HCT116 (cell line): ENCODE measurements around the gene FKBP3. TPM values are rescaled to one million over a fixed set of nuclear protein-coding genes. Genes with fewer than 3 reads are reported as not detected.

Source experiments
- ATAC-seq: fragments of 200-7000 bp; cut with Tn5 transposase; 2 replicates; pipeline ENCODE4 v1.9.1; 2020; ENCODE audit warnings: mild to moderate bottlenecking, moderate library complexity
- BruUV-seq: library from RNA; stranded (reverse); fragments of 400-500 nt; replicated peaks from 2 replicates; lab custom pipeline; 2021; lab: Mats Ljungman, UMichigan
- CTCF ChIA-PET: fragments of 300-600 bp; sonication (Branson Sonifier 250); formaldehyde crosslinking; loops from one replicate; lab custom pipeline; 2021; ENCODE audit warnings: antibody characterized with exemption; lab: Charles Lee
- POLR2A ChIA-PET: fragments of 300-600, 350-600 bp; sonication (Branson Sonifier 250); formaldehyde crosslinking; loops from one replicate; lab custom pipeline; 2021; ENCODE audit warnings: antibody characterized with exemption; lab: Charles Lee
- RAD21 ChIA-PET, 2 experiments: fragments of 300-600 bp; sonication (Branson Sonifier 250); formaldehyde crosslinking; loops; one replicate each; lab custom pipeline; 2023; ENCODE audit warnings: low total read pairs in 2 of 2; ENCODE audit not compliant: uncharacterized antibody in 2 of 2, unreplicated experiment in 2 of 2, low non-redundant PET in 1 of 2; lab: Charles Lee
- DNase-seq: peaks from one replicate; pipeline ENCODE4 v3.0.0-alpha.2; 2010; ENCODE audit warnings: low read depth, low spot score
- H2AFZ ChIP-seq: fragments of 200-600 bp; shearing (Covaris generic), sonication (generic); 2 replicates; pipeline ENCODE4 v1.6.1; 2017; ENCODE audit warnings: low read depth, mixed run types, mixed read lengths, antibody characterized with exemption, low read length; ENCODE audit not compliant: poor library complexity, severe bottlenecking
- H3K27ac ChIP-seq: 2 replicates; pipeline ENCODE4 v1.5.1; 2012; ENCODE audit warnings: low read depth, low read length
- H3K27me3 ChIP-seq: fragments of 200-600 bp; sonication (generic); 2 replicates; pipeline ENCODE4 v1.6.1; 2016; ENCODE audit warnings: mixed run types, low read length, mixed read lengths; ENCODE audit not compliant: insufficient read depth
- H3K36me3 ChIP-seq, 2 experiments: fragments of 200-500 bp in 1 of 2; fragments of 200-600 bp in 1 of 2; sonication (Bioruptor generic) in 1 of 2; sonication (generic) in 1 of 2; 2 replicates each; pipeline versions ENCODE4 v1.5.1 to v1.6.1; 2014 to 2016; ENCODE audit warnings: low read length in 2 of 2, inconsistent platforms in 1 of 2, mixed read lengths in 1 of 2, mixed run types in 1 of 2; ENCODE audit not compliant: insufficient read depth in 2 of 2, control insufficient read depth in 1 of 2
- H3K4me1 ChIP-seq, 2 experiments: fragments of 200-600 bp in 1 of 2; sonication (generic) in 1 of 2; 2 replicates each; pipeline versions ENCODE4 v1.5.1 to v1.6.1; 2012 to 2017; ENCODE audit warnings: low read length in 2 of 2, inconsistent platforms in 1 of 2, mild to moderate bottlenecking in 1 of 2, mixed read lengths in 1 of 2, mixed run types in 1 of 2, moderate library complexity in 1 of 2; ENCODE audit not compliant: insufficient read depth in 2 of 2, control insufficient read depth in 1 of 2
- H3K4me2 ChIP-seq: fragments of 200-600 bp; sonication (generic); 2 replicates; pipeline ENCODE4 v1.6.1; 2017; ENCODE audit warnings: mixed run types, low read length, mixed read lengths
- H3K4me3 ChIP-seq, 2 experiments: fragments of 200-600 bp in 1 of 2; sonication (generic) in 1 of 2; replicated peaks in 1 of 2; 2 replicates each; pipeline ENCODE4 v1.5.1; 2011 to 2016; ENCODE audit warnings: low read length in 2 of 2, control low read depth in 1 of 2, low read depth in 1 of 2, mild to moderate bottlenecking in 1 of 2, mixed read lengths in 1 of 2, mixed run types in 1 of 2
- H3K79me2 ChIP-seq: fragments of 200-600 bp; sonication (generic); 2 replicates; pipeline ENCODE4 v1.6.1; 2017; ENCODE audit warnings: mild to moderate bottlenecking, mixed run types, low read length, moderate library complexity, mixed read lengths; ENCODE audit not compliant: insufficient read depth
- H3K9ac ChIP-seq: fragments of 200-600 bp; sonication (generic); 2 replicates; pipeline ENCODE4 v1.6.1; 2016; ENCODE audit warnings: low read length, mixed read lengths
- H3K9me2 ChIP-seq: fragments of 200-600 bp; sonication (generic), shearing (Covaris generic); 2 replicates; pipeline ENCODE4 v1.6.1; 2017; ENCODE audit warnings: mixed run types, mild to moderate bottlenecking, moderate library complexity; ENCODE audit not compliant: insufficient read depth
- H3K9me3 ChIP-seq, 2 experiments: fragments of 200-500 bp in 1 of 2; fragments of 200-600 bp in 1 of 2; sonication (Bioruptor generic) in 1 of 2; sonication (generic) in 1 of 2; 2 replicates each; pipeline ENCODE4 v1.6.1; 2014 to 2017; ENCODE audit warnings: low read length in 2 of 2, mixed read lengths in 2 of 2, inconsistent platforms in 1 of 2, low read depth in 1 of 2, mild to moderate bottlenecking in 1 of 2, mixed run types in 1 of 2, moderate library complexity in 1 of 2; ENCODE audit not compliant: control insufficient read depth in 1 of 2, insufficient read depth in 1 of 2
- H4K20me1 ChIP-seq: fragments of 200-600 bp; sonication (generic), shearing (Covaris generic); 2 replicates; pipeline ENCODE4 v1.6.1; 2017; ENCODE audit warnings: mixed run types, mild to moderate bottlenecking, moderate library complexity; ENCODE audit not compliant: insufficient read depth
- CBX3 ChIP-seq: IDR thresholded peaks from 2 replicates; pipeline ENCODE4 v1.6.1; 2012; ENCODE audit warnings: low read depth
- CEBPB ChIP-seq: IDR thresholded peaks from 2 replicates; pipeline ENCODE4 v1.6.1; 2012; ENCODE audit warnings: low read depth
- ELF1 ChIP-seq: IDR thresholded peaks from 2 replicates; pipeline ENCODE4 v1.6.1; 2012; ENCODE audit warnings: low read depth, borderline replicate concordance
- EZH2 ChIP-seq: fragments of 200-600 bp; sonication (generic); IDR thresholded peaks from 2 replicates; pipeline ENCODE4 v1.6.1; 2017; ENCODE audit warnings: antibody characterized with exemption, mixed run types
- EZH2phosphoT487 ChIP-seq: fragments of 200-600 bp; IDR thresholded peaks from 2 replicates; pipeline ENCODE4 v1.6.1; 2018; ENCODE audit warnings: antibody characterized with exemption, borderline replicate concordance
- FOSL1 ChIP-seq: IDR thresholded peaks from 2 replicates; pipeline ENCODE4 v1.6.1; 2012; ENCODE audit warnings: low read depth
- JUND ChIP-seq: IDR thresholded peaks from 2 replicates; pipeline ENCODE4 v1.6.1; 2012
- POLR2A ChIP-seq: IDR thresholded peaks from 2 replicates; pipeline ENCODE4 v1.7.0; 2011; ENCODE audit warnings: borderline replicate concordance; ENCODE audit not compliant: insufficient read depth, insufficient read length; ENCODE audit errors: extremely low read depth
- POLR2AphosphoS5 ChIP-seq: IDR thresholded peaks from 2 replicates; pipeline ENCODE4 v1.6.1; 2011; ENCODE audit warnings: mild to moderate bottlenecking, low read depth, low read length, moderate library complexity
- RAD21 ChIP-seq: IDR thresholded peaks from 2 replicates; pipeline ENCODE4 v1.6.1; 2012; ENCODE audit warnings: low read depth, mild to moderate bottlenecking
- SIN3A ChIP-seq: IDR thresholded peaks from 2 replicates; pipeline ENCODE4 v1.6.1; 2012; ENCODE audit warnings: low read depth
- SP1 ChIP-seq: IDR thresholded peaks from 2 replicates; pipeline ENCODE4 v1.6.1; 2012; ENCODE audit warnings: low read depth
- SRF ChIP-seq: IDR thresholded peaks from 2 replicates; pipeline ENCODE4 v1.6.1; 2012; ENCODE audit warnings: low read depth
- TCF7L2 ChIP-seq: IDR thresholded peaks from 2 replicates; pipeline ENCODE4 v1.7.0; 2011; ENCODE audit warnings: borderline replicate concordance, inconsistent platforms; ENCODE audit not compliant: insufficient read depth, insufficient read length; ENCODE audit errors: extremely low read depth
- YY1 ChIP-seq: IDR thresholded peaks from 2 replicates; pipeline ENCODE4 v1.6.1; 2011; ENCODE audit warnings: low read length, low read depth, moderate library complexity, mild to moderate bottlenecking; ENCODE audit not compliant: insufficient replicate concordance; ENCODE audit errors: extremely low read depth
- ZFX ChIP-seq: fragments of 450-650 bp; IDR thresholded peaks from 2 replicates; pipeline ENCODE4 v1.6.1; 2017
- ZNF274 ChIP-seq: fragments of 200-500 bp; sonication (Bioruptor generic); IDR thresholded peaks from 2 replicates; pipeline ENCODE4 v1.6.1; 2014; ENCODE audit warnings: mild to moderate bottlenecking, low read depth, low read length, inconsistent platforms
- intact Hi-C: fragments of 100-400 bp; cut with micrococcal nuclease; formaldehyde crosslinking; loops from 2 replicates; pipeline ENCODE4 v1.10.0; 2022
- total RNA-seq: library from RNA; stranded (reverse); gene quantifications from one replicate; pipeline ENCODE4 v1.2.1, GENCODE V29; 2021; ENCODE audit not compliant: unreplicated experiment
- TF ChIP-seq, protein P1 (sequence below): IDR thresholded peaks from 2 replicates; pipeline ENCODE4 v1.6.1; 2012
- TF ChIP-seq, protein P2 (sequence below): IDR thresholded peaks from 2 replicates; pipeline ENCODE4 v1.6.1; 2012
- TF ChIP-seq, protein P3 (sequence below): IDR thresholded peaks from 2 replicates; pipeline ENCODE4 v1.6.1; 2011; ENCODE audit warnings: mild to moderate bottlenecking, low read length, moderate library complexity; ENCODE audit not compliant: insufficient replicate concordance; ENCODE audit errors: extremely low read depth
- TF ChIP-seq, protein P4 (sequence below): IDR thresholded peaks from 2 replicates; pipeline ENCODE4 v1.6.1; 2012; ENCODE audit warnings: low read depth

FKBP3 gene
- total RNA-seq, 1 experiment from 2014 or later, result 67.8 TPM

DNA sequence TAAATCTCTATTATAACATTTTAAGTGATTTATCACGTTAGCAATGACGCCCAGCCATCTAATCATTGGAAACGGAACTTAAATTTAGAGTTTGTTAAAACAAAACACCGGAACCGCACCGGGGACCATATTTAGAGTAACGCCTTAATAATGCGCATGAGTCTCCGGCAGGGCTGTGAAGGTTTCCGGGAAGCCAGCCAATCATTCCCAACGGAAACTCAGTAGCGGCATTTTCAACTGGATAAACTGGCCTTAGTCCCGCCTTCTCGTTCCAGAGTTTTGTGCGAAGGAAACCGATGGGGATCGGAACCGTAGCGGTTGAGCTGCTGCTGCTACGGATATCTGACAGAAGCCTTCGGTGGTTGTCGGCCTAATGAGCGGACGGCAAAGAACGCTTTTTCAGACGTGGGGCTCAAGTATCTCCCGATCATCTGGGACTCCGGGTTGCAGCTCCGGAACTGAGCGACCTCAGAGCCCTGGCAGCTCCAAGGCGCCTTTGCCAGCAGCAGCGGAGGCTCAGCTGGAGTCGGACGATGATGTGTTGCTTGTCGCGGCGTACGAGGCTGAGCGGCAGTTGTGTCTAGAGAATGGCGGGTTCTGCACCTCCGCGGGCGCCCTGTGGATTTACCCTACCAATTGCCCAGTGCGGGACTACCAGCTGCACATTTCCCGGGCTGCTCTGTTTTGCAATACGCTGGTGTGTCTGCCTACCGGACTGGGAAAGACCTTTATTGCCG lies 1.5 kb upstream of the FKBP3 start, which contains the start of gene FANCM:
Gene FANCM (plus strand): TSS at position 272 of the 737 bp plus-strand sequence. CDS start 102 bp downstream, at position 374.
- H3K4me3 ChIP-seq, result peak within 1 kb of the TSS; percentile 67 to 92
- no peaks in the 10 kb centered on the region for H3K36me3 ChIP-seq
- peak within 1 kb of the TSS; percentile 70 for H3K27ac ChIP-seq
- H4K20me1 ChIP-seq, result no peaks in the 10 kb centered on the region
- peak; percentile 98 for DNase-seq
- intact Hi-C loops, result loop anchor here (2.0 kb wide), 1 partner anchor 175 kb away; the partner anchor contains the start of gene KLHL28
- CTCF ChIA-PET, result no interaction called here
- peaks cover 9 to 21% of the 10 kb centered on the region in 2 experiments for H3K4me1 ChIP-seq
- H3K9ac ChIP-seq, result peak within 1 kb of the TSS; percentile 71
- peak within 1 kb of the TSS; percentile 78 for H3K4me2 ChIP-seq
- peak within 1 kb of the TSS; percentile 69 for H2AFZ ChIP-seq
- TSS peak; percentile 70 for BruUV-seq
- no peaks in the 10 kb centered on the region for H3K9me2 ChIP-seq
- RAD21 ChIA-PET, result no interaction called here
- no peaks in the 10 kb centered on the region for H3K9me3 ChIP-seq
- POLR2A ChIA-PET, result interaction anchor here (0.8 kb wide), 1 partner anchor 43 kb away, joined by 3 read pairs; no protein-coding TSS in a partner anchor
- peaks cover 82% of the 10 kb centered on the region for H3K79me2 ChIP-seq
- H3K27me3 ChIP-seq, result no peaks in the 10 kb centered on the region
- peak; percentile 67 for ATAC-seq
- TF ChIP-seq, protein P1, sequence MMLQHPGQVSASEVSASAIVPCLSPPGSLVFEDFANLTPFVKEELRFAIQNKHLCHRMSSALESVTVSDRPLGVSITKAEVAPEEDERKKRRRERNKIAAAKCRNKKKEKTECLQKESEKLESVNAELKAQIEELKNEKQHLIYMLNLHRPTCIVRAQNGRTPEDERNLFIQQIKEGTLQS, result no peak
- TF ChIP-seq TCF7L2 (no peak), JUND (no peak), EZH2 (no peak), POLR2AphosphoS5 (peak; percentile 82), ZFX (no peak), FOSL1 (no peak), CBX3 (peak; percentile 7; the same call in 1 of the 2 replicates), POLR2A (peak; percentile 79), CEBPB (no peak), YY1 (peak; percentile 68), SIN3A (peak; percentile 89; the same call in 1 of the 2 replicates), SRF (peak; percentile 59; the same call in 1 of the 2 replicates), EZH2phosphoT487 (no peak), ZNF274 (no peak), SP1 (peak; percentile 83), RAD21 (no peak), ELF1 (peak; percentile 55)
- TF ChIP-seq, protein P2, sequence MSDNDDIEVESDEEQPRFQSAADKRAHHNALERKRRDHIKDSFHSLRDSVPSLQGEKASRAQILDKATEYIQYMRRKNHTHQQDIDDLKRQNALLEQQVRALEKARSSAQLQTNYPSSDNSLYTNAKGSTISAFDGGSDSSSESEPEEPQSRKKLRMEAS, result peak; percentile 58
- TF ChIP-seq, protein P3, sequence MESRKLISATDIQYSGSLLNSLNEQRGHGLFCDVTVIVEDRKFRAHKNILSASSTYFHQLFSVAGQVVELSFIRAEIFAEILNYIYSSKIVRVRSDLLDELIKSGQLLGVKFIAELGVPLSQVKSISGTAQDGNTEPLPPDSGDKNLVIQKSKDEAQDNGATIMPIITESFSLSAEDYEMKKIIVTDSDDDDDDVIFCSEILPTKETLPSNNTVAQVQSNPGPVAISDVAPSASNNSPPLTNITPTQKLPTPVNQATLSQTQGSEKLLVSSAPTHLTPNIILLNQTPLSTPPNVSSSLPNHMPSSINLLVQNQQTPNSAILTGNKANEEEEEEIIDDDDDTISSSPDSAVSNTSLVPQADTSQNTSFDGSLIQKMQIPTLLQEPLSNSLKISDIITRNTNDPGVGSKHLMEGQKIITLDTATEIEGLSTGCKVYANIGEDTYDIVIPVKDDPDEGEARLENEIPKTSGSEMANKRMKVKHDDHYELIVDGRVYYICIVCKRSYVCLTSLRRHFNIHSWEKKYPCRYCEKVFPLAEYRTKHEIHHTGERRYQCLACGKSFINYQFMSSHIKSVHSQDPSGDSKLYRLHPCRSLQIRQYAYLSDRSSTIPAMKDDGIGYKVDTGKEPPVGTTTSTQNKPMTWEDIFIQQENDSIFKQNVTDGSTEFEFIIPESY, result no peak
- TF ChIP-seq, protein P4, sequence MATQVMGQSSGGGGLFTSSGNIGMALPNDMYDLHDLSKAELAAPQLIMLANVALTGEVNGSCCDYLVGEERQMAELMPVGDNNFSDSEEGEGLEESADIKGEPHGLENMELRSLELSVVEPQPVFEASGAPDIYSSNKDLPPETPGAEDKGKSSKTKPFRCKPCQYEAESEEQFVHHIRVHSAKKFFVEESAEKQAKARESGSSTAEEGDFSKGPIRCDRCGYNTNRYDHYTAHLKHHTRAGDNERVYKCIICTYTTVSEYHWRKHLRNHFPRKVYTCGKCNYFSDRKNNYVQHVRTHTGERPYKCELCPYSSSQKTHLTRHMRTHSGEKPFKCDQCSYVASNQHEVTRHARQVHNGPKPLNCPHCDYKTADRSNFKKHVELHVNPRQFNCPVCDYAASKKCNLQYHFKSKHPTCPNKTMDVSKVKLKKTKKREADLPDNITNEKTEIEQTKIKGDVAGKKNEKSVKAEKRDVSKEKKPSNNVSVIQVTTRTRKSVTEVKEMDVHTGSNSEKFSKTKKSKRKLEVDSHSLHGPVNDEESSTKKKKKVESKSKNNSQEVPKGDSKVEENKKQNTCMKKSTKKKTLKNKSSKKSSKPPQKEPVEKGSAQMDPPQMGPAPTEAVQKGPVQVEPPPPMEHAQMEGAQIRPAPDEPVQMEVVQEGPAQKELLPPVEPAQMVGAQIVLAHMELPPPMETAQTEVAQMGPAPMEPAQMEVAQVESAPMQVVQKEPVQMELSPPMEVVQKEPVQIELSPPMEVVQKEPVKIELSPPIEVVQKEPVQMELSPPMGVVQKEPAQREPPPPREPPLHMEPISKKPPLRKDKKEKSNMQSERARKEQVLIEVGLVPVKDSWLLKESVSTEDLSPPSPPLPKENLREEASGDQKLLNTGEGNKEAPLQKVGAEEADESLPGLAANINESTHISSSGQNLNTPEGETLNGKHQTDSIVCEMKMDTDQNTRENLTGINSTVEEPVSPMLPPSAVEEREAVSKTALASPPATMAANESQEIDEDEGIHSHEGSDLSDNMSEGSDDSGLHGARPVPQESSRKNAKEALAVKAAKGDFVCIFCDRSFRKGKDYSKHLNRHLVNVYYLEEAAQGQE, result no peak
